SKM-1 (cell line): ENCODE measurements around the gene SERPINB13.

Experiments used
- DNase-seq: peaks from one replicate; lab custom pipeline; 2025; ENCODE audit not compliant: unreplicated experiment; lab: John Stamatoyannopoulos, UW

The SERPINB13 gene

DNA sequence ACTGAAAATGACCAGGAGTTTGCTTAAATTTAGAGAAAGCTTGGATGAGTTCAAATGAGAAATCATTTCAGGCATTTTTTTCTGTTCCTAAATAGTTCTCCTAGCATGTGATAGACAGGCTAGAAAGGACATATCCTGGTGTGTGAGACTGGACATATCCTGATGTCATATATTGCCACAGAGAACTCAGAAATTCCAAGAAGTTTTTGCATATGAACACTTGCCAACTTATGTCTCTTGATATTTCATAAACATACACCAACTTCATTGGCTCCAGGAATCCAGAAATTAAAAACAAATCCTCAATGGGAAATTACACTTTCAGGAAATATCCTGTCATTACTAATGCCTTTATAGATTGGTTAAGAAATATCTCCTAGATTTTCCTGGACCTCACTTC lies 59.8 kb downstream of the SERPINB13 start:
- no peak for DNase-seq

DNA sequence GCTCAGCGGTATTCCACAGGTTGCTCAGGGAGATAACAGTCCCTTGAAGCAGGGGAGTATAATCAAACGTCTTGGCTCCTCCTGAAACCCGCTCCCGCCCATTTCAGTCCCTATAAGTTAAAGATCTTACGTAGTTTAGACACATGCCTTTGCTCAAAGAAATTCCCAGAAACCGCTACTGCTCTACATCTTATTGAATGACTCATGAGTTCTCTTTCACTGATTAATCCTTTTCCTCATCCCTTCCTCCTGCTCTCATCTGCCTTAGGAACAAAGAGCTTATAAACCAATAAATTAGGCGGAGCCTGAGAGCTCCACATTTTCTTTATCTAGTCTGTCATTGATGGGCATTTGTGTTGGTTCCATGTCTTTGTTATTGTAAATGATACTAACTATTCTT lies 61.1 kb downstream of the SERPINB13 start:
- DNase-seq: no peak
